IMR-90 (cell line): ENCODE results near the gene IL31RA. TPM values are rescaled to one million over a fixed set of nuclear protein-coding genes. Genes with fewer than 3 reads are reported as not detected.

Experiments
- ATAC-seq: fragments of 200-7000 bp; cut with Tn5 transposase; 2 replicates; pipeline ENCODE4 v1.9.1; 2020; ENCODE audit warnings: low read depth, mild to moderate bottlenecking, moderate library complexity
- BruUV-seq: library from RNA; stranded (reverse); fragments of 400-500 nt; replicated peaks from 2 replicates; lab custom pipeline; 2021; lab: Mats Ljungman, UMichigan
- CTCF ChIA-PET: fragments of 300-600 bp; formaldehyde crosslinking; extraction: SDS; loops from one replicate; lab custom pipeline; 2021; ENCODE audit warnings: antibody characterized with exemption; lab: Yijun Ruan, JAX
- POLR2A ChIA-PET: fragments of 300-600 bp; sonication (Branson Sonifier 250); formaldehyde crosslinking; loops from one replicate; lab custom pipeline; 2022; ENCODE audit warnings: antibody characterized with exemption; ENCODE audit not compliant: unreplicated experiment; lab: Charles Lee
- DNase-seq: peaks from one replicate; pipeline ENCODE4 v3.0.0; 2013
- H2AFZ ChIP-seq: replicated peaks from 2 replicates; pipeline ENCODE3; 2013; ENCODE audit warnings: low read length, mild to moderate bottlenecking; ENCODE audit not compliant: poor library complexity
- H2AK5ac ChIP-seq: 2 replicates; pipeline ENCODE4 v1.6.1; 2013; ENCODE audit warnings: low read depth, low read length, inconsistent platforms
- H2AK9ac ChIP-seq: replicated peaks from 2 replicates; pipeline ENCODE3; 2013; ENCODE audit warnings: mild to moderate bottlenecking, low read depth, low read length, moderate library complexity; ENCODE audit not compliant: poor library complexity
- H2BK120ac ChIP-seq: 2 replicates; pipeline ENCODE4 v1.6.1; 2013; ENCODE audit warnings: low read depth, low read length, inconsistent platforms
- H2BK15ac ChIP-seq: 3 replicates; pipeline ENCODE4 v1.6.1; 2013; ENCODE audit warnings: low read depth, low read length, inconsistent platforms
- H2BK20ac ChIP-seq: 2 replicates; pipeline ENCODE4 v1.6.1; 2013; ENCODE audit warnings: low read depth, mild to moderate bottlenecking, inconsistent platforms, low read length, moderate library complexity
- H2BK5ac ChIP-seq: 2 replicates; pipeline ENCODE4 v1.6.1; 2013; ENCODE audit warnings: mild to moderate bottlenecking, low read depth, low read length, inconsistent platforms; ENCODE audit not compliant: poor library complexity, severe bottlenecking
- H3K14ac ChIP-seq: replicated peaks from 2 replicates; pipeline ENCODE4 v1.6.1; 2013; ENCODE audit warnings: low read depth, low read length, inconsistent platforms
- H3K18ac ChIP-seq: 2 replicates; pipeline ENCODE4 v1.6.1; 2013; ENCODE audit warnings: low read depth, low read length, control low read depth
- H3K23ac ChIP-seq: 2 replicates; pipeline ENCODE4 v1.6.1; 2013; ENCODE audit warnings: low read depth, low read length, inconsistent platforms
- H3K27ac ChIP-seq: 2 replicates; pipeline ENCODE4 v1.5.1; 2013; ENCODE audit warnings: mild to moderate bottlenecking, control low read depth, low read length; ENCODE audit not compliant: insufficient read depth
- H3K27me3 ChIP-seq: 2 replicates; pipeline ENCODE4 v1.6.1; 2013; ENCODE audit warnings: low read length; ENCODE audit not compliant: control insufficient read depth, insufficient read depth
- H3K36me3 ChIP-seq: 2 replicates; pipeline ENCODE4 v1.6.1; 2013; ENCODE audit warnings: low read length, mixed read lengths; ENCODE audit not compliant: control insufficient read depth, insufficient read depth
- H3K4ac ChIP-seq: 2 replicates; pipeline ENCODE4 v1.6.1; 2013; ENCODE audit warnings: low read depth, low read length, inconsistent platforms
- H3K4me1 ChIP-seq: 2 replicates; pipeline ENCODE4 v1.6.1; 2013; ENCODE audit warnings: low read length, mixed read lengths; ENCODE audit not compliant: control insufficient read depth, insufficient read depth
- H3K4me2 ChIP-seq: 2 replicates; pipeline ENCODE4 v1.6.1; 2013; ENCODE audit warnings: low read depth, mild to moderate bottlenecking, control low read depth, low read length, moderate library complexity
- H3K4me3 ChIP-seq: 2 replicates; pipeline ENCODE4 v1.5.1; 2013; ENCODE audit warnings: low read depth, mild to moderate bottlenecking, control low read depth, low read length, moderate library complexity; ENCODE audit not compliant: insufficient read depth
- H3K56ac ChIP-seq: 2 replicates; pipeline ENCODE4 v1.6.1; 2013; ENCODE audit warnings: low read length, inconsistent platforms; ENCODE audit not compliant: insufficient read depth; ENCODE audit errors: extremely low read depth
- H3K79me1 ChIP-seq, 2 experiments: 2 replicates each; pipeline ENCODE4 v1.6.1; 2013; ENCODE audit warnings: low read length in 2 of 2, inconsistent platforms in 1 of 2, low read depth in 1 of 2
- H3K9ac ChIP-seq: 2 replicates; pipeline ENCODE4 v1.6.1; 2013; ENCODE audit warnings: low read depth, low read length, control low read depth
- H3K9me1 ChIP-seq: 2 replicates; pipeline ENCODE4 v1.6.1; 2013; ENCODE audit warnings: low read length, inconsistent platforms; ENCODE audit not compliant: insufficient read depth
- H3K9me3 ChIP-seq: 2 replicates; pipeline ENCODE4 v1.6.1; 2013; ENCODE audit warnings: low read length; ENCODE audit not compliant: control insufficient read depth, insufficient read depth
- H4K20me1 ChIP-seq: 2 replicates; pipeline ENCODE4 v1.6.1; 2013; ENCODE audit warnings: low read length, inconsistent platforms; ENCODE audit not compliant: insufficient read depth
- H4K5ac ChIP-seq: 2 replicates; pipeline ENCODE4 v1.6.1; 2013; ENCODE audit warnings: mild to moderate bottlenecking, low read depth, low read length, control low read depth
- H4K8ac ChIP-seq, 2 experiments: 2 replicates each; pipeline ENCODE4 v1.6.1; 2013; ENCODE audit warnings: low read depth in 2 of 2, low read length in 2 of 2, control low read depth in 1 of 2, inconsistent platforms in 1 of 2
- H4K91ac ChIP-seq: 2 replicates; pipeline ENCODE4 v1.6.1; 2013; ENCODE audit warnings: low read depth, low read length, inconsistent platforms; ENCODE audit not compliant: insufficient read depth
- NFE2L2 ChIP-seq: fragments of 150-350 bp; IDR thresholded peaks from 2 replicates; pipeline ENCODE4 v1.6.1; 2016; ENCODE audit warnings: low read depth, mild to moderate bottlenecking, low read length
- SMC3 ChIP-seq: fragments of 150-350 bp; IDR thresholded peaks from 2 replicates; pipeline ENCODE4 v1.6.1; 2016; ENCODE audit warnings: low read depth, mild to moderate bottlenecking, antibody characterized with exemption, low read length, moderate library complexity
- dilution Hi-C: fragments of 300-500 bp; cut with HindIII; formaldehyde crosslinking; loops from one replicate; pipeline ENCODE4 v1.14.3; 2018; ENCODE audit warnings: low sequenced_read_pairs; ENCODE audit not compliant: unreplicated experiment
- in situ Hi-C: fragments of 300-500 bp; cut with MboI; formaldehyde crosslinking; loops from 3 replicates; pipeline ENCODE4 v1.14.3; 2019; ENCODE audit warnings: low sequenced_read_pairs, inconsistent platforms, mixed read lengths
- intact Hi-C: fragments of 100-400 bp; cut with micrococcal nuclease; formaldehyde crosslinking; loops from 2 replicates; pipeline ENCODE4 v1.10.0; 2022
- polyA plus RNA-seq, 3 experiments: library from polyadenylated mRNA; depleted of rRNA; stranded (reverse); fragments of >200 nt; gene quantifications; 2 replicates each; pipeline ENCODE4 v1.2.3, GENCODE V29; 2012; ENCODE audit warnings: low replicate concordance in 1 of 3
- total RNA-seq: library from RNA; depleted of rRNA; stranded (reverse); fragments of >200 nt; gene quantifications from 2 replicates; pipeline ENCODE4 v1.2.3, GENCODE V29; 2012
- TF ChIP-seq, protein P1 (sequence below): conservative IDR thresholded peaks from 2 replicates; pipeline ENCODE4 v1.5.1; 2012; ENCODE audit warnings: mild to moderate bottlenecking, low read depth, low read length, improper control_type of control experiment

Gene IL31RA
- total and polyA plus RNA-seq, 2 of the 4 experiments (the other 2 are of a cell fraction), result 0.39 to 0.90 TPM

DNA sequence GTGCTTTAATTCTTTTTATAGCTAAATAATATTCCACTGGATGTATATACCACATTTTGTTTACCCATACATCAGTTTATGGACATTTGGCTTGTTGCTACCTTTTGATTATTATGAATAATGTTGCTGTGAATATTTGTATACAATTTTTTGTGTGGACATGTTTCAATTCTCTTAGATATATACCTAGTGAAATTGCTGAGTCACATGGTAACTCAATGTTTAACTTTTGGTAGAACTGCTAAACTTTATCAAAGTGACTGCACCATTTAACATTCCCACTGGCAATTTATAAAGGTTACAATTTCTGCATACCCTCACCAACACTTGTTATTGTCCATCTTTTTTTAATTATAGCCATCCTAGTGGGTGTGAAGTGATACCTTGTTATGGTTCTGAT is 22.1 kb downstream of the IL31RA start:
- ATAC-seq (no peak), DNase-seq (no peak)
- H2BK120ac ChIP-seq, result no peak overlapping the region
- no peak overlapping the region for H3K56ac ChIP-seq
- no TSS peak for BruUV-seq
- no peak overlapping the region for H3K4me3 ChIP-seq
- no peak overlapping the region for H2BK20ac ChIP-seq
- H3K4me1 ChIP-seq, result no peaks in the 10 kb centered on the region
- H3K23ac ChIP-seq, result no peak overlapping the region
- H3K79me1 ChIP-seq, result no peaks in the 10 kb centered on the region
- H3K14ac ChIP-seq, result no peak overlapping the region
- dilution Hi-C loops (no loop called here), in situ Hi-C loops (no loop called here), intact Hi-C loops (no loop called here)
- no peak overlapping the region for H4K8ac ChIP-seq
- H3K18ac ChIP-seq, result no peak overlapping the region
- H4K91ac ChIP-seq, result no peak overlapping the region
- no peak overlapping the region for H3K27ac ChIP-seq
- no peak overlapping the region for H2AFZ ChIP-seq
- no peaks in the 10 kb centered on the region; the same call in 1 of the 2 replicates for H4K20me1 ChIP-seq
- H2BK5ac ChIP-seq, result no peak overlapping the region
- H2BK15ac ChIP-seq, result no peak overlapping the region
- no peak overlapping the region for H4K5ac ChIP-seq
- no peak overlapping the region for H3K4ac ChIP-seq
- no peak overlapping the region for H2AK5ac ChIP-seq
- H3K27me3 ChIP-seq, result no peaks in the 10 kb centered on the region
- TF ChIP-seq, protein P1, sequence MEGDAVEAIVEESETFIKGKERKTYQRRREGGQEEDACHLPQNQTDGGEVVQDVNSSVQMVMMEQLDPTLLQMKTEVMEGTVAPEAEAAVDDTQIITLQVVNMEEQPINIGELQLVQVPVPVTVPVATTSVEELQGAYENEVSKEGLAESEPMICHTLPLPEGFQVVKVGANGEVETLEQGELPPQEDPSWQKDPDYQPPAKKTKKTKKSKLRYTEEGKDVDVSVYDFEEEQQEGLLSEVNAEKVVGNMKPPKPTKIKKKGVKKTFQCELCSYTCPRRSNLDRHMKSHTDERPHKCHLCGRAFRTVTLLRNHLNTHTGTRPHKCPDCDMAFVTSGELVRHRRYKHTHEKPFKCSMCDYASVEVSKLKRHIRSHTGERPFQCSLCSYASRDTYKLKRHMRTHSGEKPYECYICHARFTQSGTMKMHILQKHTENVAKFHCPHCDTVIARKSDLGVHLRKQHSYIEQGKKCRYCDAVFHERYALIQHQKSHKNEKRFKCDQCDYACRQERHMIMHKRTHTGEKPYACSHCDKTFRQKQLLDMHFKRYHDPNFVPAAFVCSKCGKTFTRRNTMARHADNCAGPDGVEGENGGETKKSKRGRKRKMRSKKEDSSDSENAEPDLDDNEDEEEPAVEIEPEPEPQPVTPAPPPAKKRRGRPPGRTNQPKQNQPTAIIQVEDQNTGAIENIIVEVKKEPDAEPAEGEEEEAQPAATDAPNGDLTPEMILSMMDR, result no peak
- TF ChIP-seq NFE2L2 (peak; percentile 81), SMC3 (no peak)
- ChIA-PET POLR2A (no interaction called here), CTCF (no interaction called here)
- no peaks in the 10 kb centered on the region; the same call in 1 of the 2 replicates for H3K9me1 ChIP-seq
- H3K9me3 ChIP-seq, result no peaks in the 10 kb centered on the region
- H3K4me2 ChIP-seq, result no peak overlapping the region
- no peak overlapping the region for H3K9ac ChIP-seq
- H3K36me3 ChIP-seq, result no peaks in the 10 kb centered on the region
- H2AK9ac ChIP-seq, result no peak overlapping the region
